SK-N-MC (cell line): ENCODE measurements around the gene MPPED2.

Experiments used
- EZH2 ChIP-seq: fragments of 200-600 bp; sonication (generic); IDR thresholded peaks from one replicate; pipeline ENCODE4 v1.6.1; 2017; ENCODE audit warnings: antibody characterized with exemption
- FOXP2 ChIP-seq: optimal IDR thresholded peaks from 2 replicates; pipeline ENCODE3; 2011; ENCODE audit warnings: mild to moderate bottlenecking, moderate library complexity; ENCODE audit not compliant: insufficient read depth; ENCODE audit errors: extremely low read length, control extremely low read depth
- POLR2AphosphoS5 ChIP-seq: IDR thresholded peaks from 2 replicates; pipeline ENCODE4 v1.6.1; 2012; ENCODE audit warnings: mild to moderate bottlenecking, low read depth, low read length, borderline replicate concordance

DNA sequence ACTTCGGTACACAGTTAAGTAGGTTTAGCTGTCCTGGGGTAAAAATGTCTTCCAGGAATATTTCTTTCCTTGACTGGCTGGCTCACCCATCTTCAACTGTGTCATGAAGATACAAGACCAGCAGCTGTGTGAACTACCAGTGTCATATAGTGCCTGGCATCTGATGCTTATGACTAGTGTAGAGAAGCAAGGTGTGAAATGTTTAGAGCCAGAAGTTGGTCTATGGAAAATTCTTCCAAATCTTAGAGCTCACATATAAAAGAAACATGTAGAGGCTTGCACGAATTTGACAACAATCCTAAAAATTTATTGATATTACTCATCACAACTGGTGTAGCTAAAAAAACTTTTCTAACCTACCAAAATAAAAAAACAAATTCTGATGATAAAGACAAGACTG, 208.8 kb downstream of the MPPED2 start:
- no peak for TF ChIP-seq EZH2
- TF ChIP-seq POLR2AphosphoS5 = no peak
- no peak for TF ChIP-seq FOXP2
